HCT116 (cell line): ENCODE measurements around the gene SDK1. TPM values are rescaled to one million over a fixed set of nuclear protein-coding genes. Genes with fewer than 3 reads are reported as not detected.

Experiments
- ATAC-seq: fragments of 200-7000 bp; cut with Tn5 transposase; 2 replicates; pipeline ENCODE4 v1.9.1; 2020; ENCODE audit warnings: mild to moderate bottlenecking, moderate library complexity
- BruUV-seq: library from RNA; stranded (reverse); fragments of 400-500 nt; replicated peaks from 2 replicates; lab custom pipeline; 2021; lab: Mats Ljungman, UMichigan
- CTCF ChIA-PET: fragments of 300-600 bp; sonication (Branson Sonifier 250); formaldehyde crosslinking; loops from one replicate; lab custom pipeline; 2021; ENCODE audit warnings: antibody characterized with exemption; lab: Charles Lee
- POLR2A ChIA-PET: fragments of 300-600, 350-600 bp; sonication (Branson Sonifier 250); formaldehyde crosslinking; loops from one replicate; lab custom pipeline; 2021; ENCODE audit warnings: antibody characterized with exemption; lab: Charles Lee
- RAD21 ChIA-PET, 2 experiments: fragments of 300-600 bp; sonication (Branson Sonifier 250); formaldehyde crosslinking; loops; one replicate each; lab custom pipeline; 2023; ENCODE audit warnings: low total read pairs in 2 of 2; ENCODE audit not compliant: uncharacterized antibody in 2 of 2, unreplicated experiment in 2 of 2, low non-redundant PET in 1 of 2; lab: Charles Lee
- DNase-seq: peaks from one replicate; pipeline ENCODE4 v3.0.0-alpha.2; 2010; ENCODE audit warnings: low read depth, low spot score
- H2AFZ ChIP-seq: fragments of 200-600 bp; shearing (Covaris generic), sonication (generic); 2 replicates; pipeline ENCODE4 v1.6.1; 2017; ENCODE audit warnings: low read depth, mixed run types, mixed read lengths, antibody characterized with exemption, low read length; ENCODE audit not compliant: poor library complexity, severe bottlenecking
- H3K27ac ChIP-seq: 2 replicates; pipeline ENCODE4 v1.5.1; 2012; ENCODE audit warnings: low read depth, low read length
- H3K27me3 ChIP-seq: fragments of 200-600 bp; sonication (generic); 2 replicates; pipeline ENCODE4 v1.6.1; 2016; ENCODE audit warnings: mixed run types, low read length, mixed read lengths; ENCODE audit not compliant: insufficient read depth
- H3K36me3 ChIP-seq, 2 experiments: fragments of 200-500 bp in 1 of 2; fragments of 200-600 bp in 1 of 2; sonication (Bioruptor generic) in 1 of 2; sonication (generic) in 1 of 2; 2 replicates each; pipeline versions ENCODE4 v1.5.1 to v1.6.1; 2014 to 2016; ENCODE audit warnings: low read length in 2 of 2, inconsistent platforms in 1 of 2, mixed read lengths in 1 of 2, mixed run types in 1 of 2; ENCODE audit not compliant: insufficient read depth in 2 of 2, control insufficient read depth in 1 of 2
- H3K4me1 ChIP-seq, 2 experiments: fragments of 200-600 bp in 1 of 2; sonication (generic) in 1 of 2; 2 replicates each; pipeline versions ENCODE4 v1.5.1 to v1.6.1; 2012 to 2017; ENCODE audit warnings: low read length in 2 of 2, inconsistent platforms in 1 of 2, mild to moderate bottlenecking in 1 of 2, mixed read lengths in 1 of 2, mixed run types in 1 of 2, moderate library complexity in 1 of 2; ENCODE audit not compliant: insufficient read depth in 2 of 2, control insufficient read depth in 1 of 2
- H3K4me2 ChIP-seq: fragments of 200-600 bp; sonication (generic); 2 replicates; pipeline ENCODE4 v1.6.1; 2017; ENCODE audit warnings: mixed run types, low read length, mixed read lengths
- H3K4me3 ChIP-seq, 2 experiments: fragments of 200-600 bp in 1 of 2; sonication (generic) in 1 of 2; replicated peaks in 1 of 2; 2 replicates each; pipeline ENCODE4 v1.5.1; 2011 to 2016; ENCODE audit warnings: low read length in 2 of 2, control low read depth in 1 of 2, low read depth in 1 of 2, mild to moderate bottlenecking in 1 of 2, mixed read lengths in 1 of 2, mixed run types in 1 of 2
- H3K79me2 ChIP-seq: fragments of 200-600 bp; sonication (generic); 2 replicates; pipeline ENCODE4 v1.6.1; 2017; ENCODE audit warnings: mild to moderate bottlenecking, mixed run types, low read length, moderate library complexity, mixed read lengths; ENCODE audit not compliant: insufficient read depth
- H3K9ac ChIP-seq: fragments of 200-600 bp; sonication (generic); 2 replicates; pipeline ENCODE4 v1.6.1; 2016; ENCODE audit warnings: low read length, mixed read lengths
- H3K9me2 ChIP-seq: fragments of 200-600 bp; sonication (generic), shearing (Covaris generic); 2 replicates; pipeline ENCODE4 v1.6.1; 2017; ENCODE audit warnings: mixed run types, mild to moderate bottlenecking, moderate library complexity; ENCODE audit not compliant: insufficient read depth
- H3K9me3 ChIP-seq, 2 experiments: fragments of 200-500 bp in 1 of 2; fragments of 200-600 bp in 1 of 2; sonication (Bioruptor generic) in 1 of 2; sonication (generic) in 1 of 2; 2 replicates each; pipeline ENCODE4 v1.6.1; 2014 to 2017; ENCODE audit warnings: low read length in 2 of 2, mixed read lengths in 2 of 2, inconsistent platforms in 1 of 2, low read depth in 1 of 2, mild to moderate bottlenecking in 1 of 2, mixed run types in 1 of 2, moderate library complexity in 1 of 2; ENCODE audit not compliant: control insufficient read depth in 1 of 2, insufficient read depth in 1 of 2
- H4K20me1 ChIP-seq: fragments of 200-600 bp; sonication (generic), shearing (Covaris generic); 2 replicates; pipeline ENCODE4 v1.6.1; 2017; ENCODE audit warnings: mixed run types, mild to moderate bottlenecking, moderate library complexity; ENCODE audit not compliant: insufficient read depth
- CBX3 ChIP-seq: IDR thresholded peaks from 2 replicates; pipeline ENCODE4 v1.6.1; 2012; ENCODE audit warnings: low read depth
- EGR1 ChIP-seq: IDR thresholded peaks from 2 replicates; pipeline ENCODE4 v1.6.1; 2012; ENCODE audit warnings: low read depth
- EZH2 ChIP-seq: fragments of 200-600 bp; sonication (generic); IDR thresholded peaks from 2 replicates; pipeline ENCODE4 v1.6.1; 2017; ENCODE audit warnings: antibody characterized with exemption, mixed run types
- EZH2phosphoT487 ChIP-seq: fragments of 200-600 bp; IDR thresholded peaks from 2 replicates; pipeline ENCODE4 v1.6.1; 2018; ENCODE audit warnings: antibody characterized with exemption, borderline replicate concordance
- POLR2AphosphoS5 ChIP-seq: IDR thresholded peaks from 2 replicates; pipeline ENCODE4 v1.6.1; 2011; ENCODE audit warnings: mild to moderate bottlenecking, low read depth, low read length, moderate library complexity
- RAD21 ChIP-seq: IDR thresholded peaks from 2 replicates; pipeline ENCODE4 v1.6.1; 2012; ENCODE audit warnings: low read depth, mild to moderate bottlenecking
- SIN3A ChIP-seq: IDR thresholded peaks from 2 replicates; pipeline ENCODE4 v1.6.1; 2012; ENCODE audit warnings: low read depth
- SP1 ChIP-seq: IDR thresholded peaks from 2 replicates; pipeline ENCODE4 v1.6.1; 2012; ENCODE audit warnings: low read depth
- SRF ChIP-seq: IDR thresholded peaks from 2 replicates; pipeline ENCODE4 v1.6.1; 2012; ENCODE audit warnings: low read depth
- TCF7L2 ChIP-seq: IDR thresholded peaks from 2 replicates; pipeline ENCODE4 v1.7.0; 2011; ENCODE audit warnings: borderline replicate concordance, inconsistent platforms; ENCODE audit not compliant: insufficient read depth, insufficient read length; ENCODE audit errors: extremely low read depth
- YY1 ChIP-seq: IDR thresholded peaks from 2 replicates; pipeline ENCODE4 v1.6.1; 2011; ENCODE audit warnings: low read length, low read depth, moderate library complexity, mild to moderate bottlenecking; ENCODE audit not compliant: insufficient replicate concordance; ENCODE audit errors: extremely low read depth
- ZNF274 ChIP-seq: fragments of 200-500 bp; sonication (Bioruptor generic); IDR thresholded peaks from 2 replicates; pipeline ENCODE4 v1.6.1; 2014; ENCODE audit warnings: mild to moderate bottlenecking, low read depth, low read length, inconsistent platforms
- intact Hi-C: fragments of 100-400 bp; cut with micrococcal nuclease; formaldehyde crosslinking; loops from 2 replicates; pipeline ENCODE4 v1.10.0; 2022
- total RNA-seq: library from RNA; stranded (reverse); gene quantifications from one replicate; pipeline ENCODE4 v1.2.1, GENCODE V29; 2021; ENCODE audit not compliant: unreplicated experiment
- TF ChIP-seq, protein P1 (sequence below): IDR thresholded peaks from 2 replicates; pipeline ENCODE4 v1.6.1; 2012
- TF ChIP-seq, protein P2 (sequence below): IDR thresholded peaks from 2 replicates; pipeline ENCODE4 v1.6.1; 2012; ENCODE audit warnings: low read depth
- TF ChIP-seq, protein P3 (sequence below): IDR thresholded peaks from 2 replicates; pipeline ENCODE4 v1.6.1; 2012
- TF ChIP-seq, protein P4 (sequence below), 3 experiments: fragments of 200-600 bp in 1 of 3; sonication (generic) in 1 of 3; IDR thresholded peaks in 2 of 3; conservative IDR thresholded peaks in 1 of 3; 2 replicates each; pipeline ENCODE4 v1.5.1; 2012 to 2017; ENCODE audit warnings: low read depth in 2 of 3, low read length in 2 of 3, antibody characterized with exemption in 1 of 3, borderline replicate concordance in 1 of 3, control low read depth in 1 of 3, mild to moderate bottlenecking in 1 of 3, mixed read lengths in 1 of 3, mixed run types in 1 of 3, moderate library complexity in 1 of 3; ENCODE audit not compliant: insufficient read depth in 1 of 3

SDK1 gene
- total RNA-seq, 1 experiment from 2014 or later: 0.05 TPM

DNA sequence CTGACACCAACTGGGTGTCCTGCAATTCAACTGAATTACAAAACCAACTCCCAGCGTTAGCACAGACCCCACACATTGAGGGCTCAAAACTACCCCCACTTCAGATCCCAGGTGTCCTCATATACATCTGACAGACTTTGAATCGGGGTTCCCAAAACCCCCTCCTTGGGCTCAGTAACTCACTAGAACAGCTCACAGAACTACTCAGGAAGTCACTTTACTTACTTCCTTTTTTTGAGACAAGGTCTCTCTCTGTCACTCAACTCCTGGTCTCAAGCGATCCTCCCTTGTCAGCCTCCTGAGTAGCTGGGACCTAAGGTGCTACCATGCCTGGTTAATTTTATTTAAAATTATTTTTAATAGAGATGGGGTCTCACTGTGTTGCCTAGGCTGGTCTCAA is 456.0 kb downstream of the SDK1 start:
- H3K4me3 ChIP-seq: no peak overlapping the region
- ATAC-seq (no peak), DNase-seq (no peak)
- ChIA-PET RAD21 (no interaction called here), POLR2A (no interaction called here), CTCF (no interaction called here)
- intact Hi-C loops: no loop called here
- H3K9me2 ChIP-seq: no peaks in the 10 kb centered on the region
- no peak overlapping the region for H3K27ac ChIP-seq
- no peak overlapping the region for H3K4me2 ChIP-seq
- peaks cover 16% of the 10 kb centered on the region; the same call in 1 of the 2 replicates for H3K27me3 ChIP-seq
- TF ChIP-seq SRF: no peak
- TF ChIP-seq EGR1: no peak
- no peaks in the 10 kb centered on the region for H3K79me2 ChIP-seq
- H3K9me3 ChIP-seq: no peaks in the 10 kb centered on the region
- no peaks in the 10 kb centered on the region for H3K36me3 ChIP-seq
- no peak overlapping the region for H2AFZ ChIP-seq
- no TSS peak for BruUV-seq
- no peak overlapping the region for H3K9ac ChIP-seq
- no peaks in the 10 kb centered on the region for H3K4me1 ChIP-seq
- H4K20me1 ChIP-seq: no peaks in the 10 kb centered on the region

DNA sequence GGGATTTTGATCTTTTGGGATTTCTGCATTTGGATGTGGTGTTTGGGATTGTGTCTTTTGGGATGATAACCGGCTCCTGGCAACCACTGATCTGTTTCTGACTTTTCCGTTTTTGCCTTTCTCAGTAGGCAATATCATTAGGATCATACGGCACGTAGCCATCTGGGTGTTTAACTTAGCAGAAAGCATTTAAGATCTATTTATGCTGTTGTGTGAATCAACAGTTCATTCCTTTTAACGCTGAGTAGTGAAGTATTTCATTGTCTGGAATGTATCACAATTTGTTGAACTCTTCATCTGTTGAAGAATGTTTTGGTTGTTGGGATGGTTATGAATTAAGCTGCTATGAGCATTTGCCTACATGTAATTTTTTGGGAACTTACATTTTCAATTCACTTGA is 459.6 kb downstream of the SDK1 start:
- Histone ChIP-seq H3K79me2 (no peaks in the 10 kb centered on the region), H3K36me3 (no peaks in the 10 kb centered on the region), H3K4me2 (no peak overlapping the region), H3K9ac (no peak overlapping the region), H3K27me3 (no peaks in the 10 kb centered on the region), H3K27ac (no peak overlapping the region), H3K4me1 (no peaks in the 10 kb centered on the region), H3K9me2 (no peaks in the 10 kb centered on the region), H4K20me1 (no peaks in the 10 kb centered on the region), H3K4me3 (no peak overlapping the region), H3K9me3 (no peaks in the 10 kb centered on the region), H2AFZ (no peak overlapping the region)
- RAD21 ChIA-PET: no interaction called here
- CTCF ChIA-PET: no interaction called here
- ATAC-seq (no peak), DNase-seq (no peak)
- POLR2A ChIA-PET: no interaction called here
- BruUV-seq: no TSS peak
- intact Hi-C loops: no loop called here
- TF ChIP-seq EZH2: no peak
- TF ChIP-seq, protein P1, sequence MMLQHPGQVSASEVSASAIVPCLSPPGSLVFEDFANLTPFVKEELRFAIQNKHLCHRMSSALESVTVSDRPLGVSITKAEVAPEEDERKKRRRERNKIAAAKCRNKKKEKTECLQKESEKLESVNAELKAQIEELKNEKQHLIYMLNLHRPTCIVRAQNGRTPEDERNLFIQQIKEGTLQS: no peak
- no peak for TF ChIP-seq RAD21
- TF ChIP-seq SIN3A: no peak
- TF ChIP-seq, protein P2, sequence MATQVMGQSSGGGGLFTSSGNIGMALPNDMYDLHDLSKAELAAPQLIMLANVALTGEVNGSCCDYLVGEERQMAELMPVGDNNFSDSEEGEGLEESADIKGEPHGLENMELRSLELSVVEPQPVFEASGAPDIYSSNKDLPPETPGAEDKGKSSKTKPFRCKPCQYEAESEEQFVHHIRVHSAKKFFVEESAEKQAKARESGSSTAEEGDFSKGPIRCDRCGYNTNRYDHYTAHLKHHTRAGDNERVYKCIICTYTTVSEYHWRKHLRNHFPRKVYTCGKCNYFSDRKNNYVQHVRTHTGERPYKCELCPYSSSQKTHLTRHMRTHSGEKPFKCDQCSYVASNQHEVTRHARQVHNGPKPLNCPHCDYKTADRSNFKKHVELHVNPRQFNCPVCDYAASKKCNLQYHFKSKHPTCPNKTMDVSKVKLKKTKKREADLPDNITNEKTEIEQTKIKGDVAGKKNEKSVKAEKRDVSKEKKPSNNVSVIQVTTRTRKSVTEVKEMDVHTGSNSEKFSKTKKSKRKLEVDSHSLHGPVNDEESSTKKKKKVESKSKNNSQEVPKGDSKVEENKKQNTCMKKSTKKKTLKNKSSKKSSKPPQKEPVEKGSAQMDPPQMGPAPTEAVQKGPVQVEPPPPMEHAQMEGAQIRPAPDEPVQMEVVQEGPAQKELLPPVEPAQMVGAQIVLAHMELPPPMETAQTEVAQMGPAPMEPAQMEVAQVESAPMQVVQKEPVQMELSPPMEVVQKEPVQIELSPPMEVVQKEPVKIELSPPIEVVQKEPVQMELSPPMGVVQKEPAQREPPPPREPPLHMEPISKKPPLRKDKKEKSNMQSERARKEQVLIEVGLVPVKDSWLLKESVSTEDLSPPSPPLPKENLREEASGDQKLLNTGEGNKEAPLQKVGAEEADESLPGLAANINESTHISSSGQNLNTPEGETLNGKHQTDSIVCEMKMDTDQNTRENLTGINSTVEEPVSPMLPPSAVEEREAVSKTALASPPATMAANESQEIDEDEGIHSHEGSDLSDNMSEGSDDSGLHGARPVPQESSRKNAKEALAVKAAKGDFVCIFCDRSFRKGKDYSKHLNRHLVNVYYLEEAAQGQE: no peak
- TF ChIP-seq POLR2AphosphoS5: no peak
- TF ChIP-seq EGR1: no peak
- TF ChIP-seq TCF7L2: no peak
- no peak for TF ChIP-seq YY1
- no peak for TF ChIP-seq SP1
- TF ChIP-seq CBX3: no peak
- no peak for TF ChIP-seq ZNF274
- no peak for TF ChIP-seq EZH2phosphoT487
- TF ChIP-seq, protein P3, sequence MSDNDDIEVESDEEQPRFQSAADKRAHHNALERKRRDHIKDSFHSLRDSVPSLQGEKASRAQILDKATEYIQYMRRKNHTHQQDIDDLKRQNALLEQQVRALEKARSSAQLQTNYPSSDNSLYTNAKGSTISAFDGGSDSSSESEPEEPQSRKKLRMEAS: no peak
- TF ChIP-seq, protein P4, sequence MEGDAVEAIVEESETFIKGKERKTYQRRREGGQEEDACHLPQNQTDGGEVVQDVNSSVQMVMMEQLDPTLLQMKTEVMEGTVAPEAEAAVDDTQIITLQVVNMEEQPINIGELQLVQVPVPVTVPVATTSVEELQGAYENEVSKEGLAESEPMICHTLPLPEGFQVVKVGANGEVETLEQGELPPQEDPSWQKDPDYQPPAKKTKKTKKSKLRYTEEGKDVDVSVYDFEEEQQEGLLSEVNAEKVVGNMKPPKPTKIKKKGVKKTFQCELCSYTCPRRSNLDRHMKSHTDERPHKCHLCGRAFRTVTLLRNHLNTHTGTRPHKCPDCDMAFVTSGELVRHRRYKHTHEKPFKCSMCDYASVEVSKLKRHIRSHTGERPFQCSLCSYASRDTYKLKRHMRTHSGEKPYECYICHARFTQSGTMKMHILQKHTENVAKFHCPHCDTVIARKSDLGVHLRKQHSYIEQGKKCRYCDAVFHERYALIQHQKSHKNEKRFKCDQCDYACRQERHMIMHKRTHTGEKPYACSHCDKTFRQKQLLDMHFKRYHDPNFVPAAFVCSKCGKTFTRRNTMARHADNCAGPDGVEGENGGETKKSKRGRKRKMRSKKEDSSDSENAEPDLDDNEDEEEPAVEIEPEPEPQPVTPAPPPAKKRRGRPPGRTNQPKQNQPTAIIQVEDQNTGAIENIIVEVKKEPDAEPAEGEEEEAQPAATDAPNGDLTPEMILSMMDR (IDR thresholded peaks at IDR 0.05 in 2 of 3, conservative IDR thresholded peaks at IDR 0.05 in 1 of 3; ENCODE audit: borderline replicate concordance in 1 of 3, insufficient read depth in 1 of 3, low read depth in 2 of 3, low read length in 2 of 3): no peak
